Measurements from ENCODE around the gene TRIM44. TPM values are rescaled to one million over a fixed set of nuclear protein-coding genes. Genes with fewer than 3 reads are reported as not detected.

Gene TRIM44
- total and polyA plus RNA-seq, 10 of the 15 experiments (the other 5 are each of a cell fraction or from before 2014, with no cell fraction given) = 6.7 to 93.0 (median 27.6) TPM

DNA sequence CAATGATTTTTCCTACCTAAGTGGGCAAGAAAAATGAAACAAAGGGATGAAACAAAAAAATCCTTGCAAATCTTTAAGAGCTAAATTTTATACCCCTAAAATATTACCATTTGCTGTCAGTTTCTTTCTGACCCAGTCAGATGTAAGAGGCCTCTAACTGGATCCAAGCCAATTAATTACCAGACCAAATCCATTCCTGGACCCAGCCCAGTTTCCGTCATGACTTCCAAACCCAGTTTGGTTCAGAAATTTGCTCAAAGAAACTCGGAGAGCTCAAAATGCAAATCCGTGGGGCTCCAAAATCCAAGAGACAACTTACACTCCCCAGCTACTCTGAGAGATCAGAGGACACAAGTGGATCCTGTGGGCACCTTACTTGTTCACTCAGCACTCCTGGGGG is 46.8 kb downstream of the TRIM44 start:
- Histone ChIP-seq H3K36me3 (ENCODE audit: control insufficient read depth in 2 of 2, insufficient read depth in 2 of 2, low read length in 1 of 2) (no peaks in the 10 kb centered on the region), H4K20me1 (ENCODE audit: control insufficient read depth, insufficient read depth) (no peaks in the 10 kb centered on the region), H3K9ac (ENCODE audit: control insufficient read depth, insufficient read depth, low read length) (no peak overlapping the region), H3K4me2 (ENCODE audit: control insufficient read depth, insufficient read depth) (no peak overlapping the region), H2AFZ (ENCODE audit: control insufficient read depth, low read depth, low read length) (no peak overlapping the region), H3K4me1 (ENCODE audit: control insufficient read depth, insufficient read depth, low read length) (0 out of 2 replicates have a peak, but pooled peaks cover 3% of the 10 kb centered on the region), H3K4me3 (no peak overlapping the region), H3K79me2 (ENCODE audit: control insufficient read depth, insufficient read depth, low read length) (no peaks in the 10 kb centered on the region), H3K27ac (ENCODE audit: control insufficient read depth, insufficient read depth) (no peak overlapping the region), H3K9me3 (replicated peaks; ENCODE audit: control insufficient read depth, insufficient read depth, low read length) (no peaks in the 10 kb centered on the region), H3K27me3 (replicated peaks in 1 of 2; ENCODE audit: control insufficient read depth in 2 of 2, insufficient read depth in 2 of 2, low read length in 1 of 2) (no peaks in the 10 kb centered on the region)
- no TSS peak for BruUV-seq (replicated peaks)
- ATAC-seq = no peak
- RAD21 ChIA-PET (ENCODE audit: unreplicated experiment) = interaction anchor here (1.4 kb wide), 1 partner anchor 113 kb away, joined by 5 read pairs; no protein-coding TSS in a partner anchor
- SMC1A ChIA-PET (ENCODE audit: uncharacterized antibody, unreplicated experiment) = interaction anchor here (0.7 to 1.6 kb wide), 5 partner anchors 9 to 633 kb away, joined by 3 to 6 read pairs (median 3); no protein-coding TSS in a partner anchor
- no peak for FAIRE-seq
- TF ChIP-seq, protein P1, sequence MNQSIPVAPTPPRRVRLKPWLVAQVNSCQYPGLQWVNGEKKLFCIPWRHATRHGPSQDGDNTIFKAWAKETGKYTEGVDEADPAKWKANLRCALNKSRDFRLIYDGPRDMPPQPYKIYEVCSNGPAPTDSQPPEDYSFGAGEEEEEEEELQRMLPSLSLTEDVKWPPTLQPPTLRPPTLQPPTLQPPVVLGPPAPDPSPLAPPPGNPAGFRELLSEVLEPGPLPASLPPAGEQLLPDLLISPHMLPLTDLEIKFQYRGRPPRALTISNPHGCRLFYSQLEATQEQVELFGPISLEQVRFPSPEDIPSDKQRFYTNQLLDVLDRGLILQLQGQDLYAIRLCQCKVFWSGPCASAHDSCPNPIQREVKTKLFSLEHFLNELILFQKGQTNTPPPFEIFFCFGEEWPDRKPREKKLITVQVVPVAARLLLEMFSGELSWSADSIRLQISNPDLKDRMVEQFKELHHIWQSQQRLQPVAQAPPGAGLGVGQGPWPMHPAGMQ (IDR thresholded peaks at IDR 0.05; ENCODE audit: borderline replicate concordance) = no peak
- no peak for TF ChIP-seq CBFB (IDR thresholded peaks at IDR 0.05; ENCODE audit: low read depth)
- TF ChIP-seq JUND (IDR thresholded peaks at IDR 0.05; ENCODE audit: low read depth, low read length) = no peak
- TF ChIP-seq, protein P2, sequence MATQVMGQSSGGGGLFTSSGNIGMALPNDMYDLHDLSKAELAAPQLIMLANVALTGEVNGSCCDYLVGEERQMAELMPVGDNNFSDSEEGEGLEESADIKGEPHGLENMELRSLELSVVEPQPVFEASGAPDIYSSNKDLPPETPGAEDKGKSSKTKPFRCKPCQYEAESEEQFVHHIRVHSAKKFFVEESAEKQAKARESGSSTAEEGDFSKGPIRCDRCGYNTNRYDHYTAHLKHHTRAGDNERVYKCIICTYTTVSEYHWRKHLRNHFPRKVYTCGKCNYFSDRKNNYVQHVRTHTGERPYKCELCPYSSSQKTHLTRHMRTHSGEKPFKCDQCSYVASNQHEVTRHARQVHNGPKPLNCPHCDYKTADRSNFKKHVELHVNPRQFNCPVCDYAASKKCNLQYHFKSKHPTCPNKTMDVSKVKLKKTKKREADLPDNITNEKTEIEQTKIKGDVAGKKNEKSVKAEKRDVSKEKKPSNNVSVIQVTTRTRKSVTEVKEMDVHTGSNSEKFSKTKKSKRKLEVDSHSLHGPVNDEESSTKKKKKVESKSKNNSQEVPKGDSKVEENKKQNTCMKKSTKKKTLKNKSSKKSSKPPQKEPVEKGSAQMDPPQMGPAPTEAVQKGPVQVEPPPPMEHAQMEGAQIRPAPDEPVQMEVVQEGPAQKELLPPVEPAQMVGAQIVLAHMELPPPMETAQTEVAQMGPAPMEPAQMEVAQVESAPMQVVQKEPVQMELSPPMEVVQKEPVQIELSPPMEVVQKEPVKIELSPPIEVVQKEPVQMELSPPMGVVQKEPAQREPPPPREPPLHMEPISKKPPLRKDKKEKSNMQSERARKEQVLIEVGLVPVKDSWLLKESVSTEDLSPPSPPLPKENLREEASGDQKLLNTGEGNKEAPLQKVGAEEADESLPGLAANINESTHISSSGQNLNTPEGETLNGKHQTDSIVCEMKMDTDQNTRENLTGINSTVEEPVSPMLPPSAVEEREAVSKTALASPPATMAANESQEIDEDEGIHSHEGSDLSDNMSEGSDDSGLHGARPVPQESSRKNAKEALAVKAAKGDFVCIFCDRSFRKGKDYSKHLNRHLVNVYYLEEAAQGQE (IDR thresholded peaks at IDR 0.05; ENCODE audit: low read depth, low read length) = no peak
- no peak for TF ChIP-seq ZBED1 (IDR thresholded peaks at IDR 0.05; ENCODE audit: borderline replicate concordance)
- no peak for TF ChIP-seq NRF1 (conservative IDR thresholded peaks at IDR 0.05; ENCODE audit: low read depth, low read length)
- TF ChIP-seq PAX5 (IDR thresholded peaks at IDR 0.05; ENCODE audit: borderline replicate concordance, low read depth, low read length) = no peak
- 93% methylated on average over 3 of the region's 3 CpGs for WGBS (ENCODE audit: insufficient coverage, insufficient replicate concordance, low lambda C conversion rate, missing lambda C conversion rate)
- CTCF ChIA-PET = interaction anchor here (1.2 to 1.6 kb wide), 2 partner anchors 8 to 113 kb away, joined by 3 to 5 read pairs; no protein-coding TSS in a partner anchor
- POLR2A ChIA-PET = no interaction called here
- intact Hi-C loops (cut with micrococcal nuclease; ENCODE audit: unreplicated experiment) = no loop called here
- in situ Hi-C loops (cut with MboI) = no loop called here
- no peak for DNase-seq (ENCODE audit: low read depth, low spot score)
